Ascending aorta (tissue), 2 donors: ENCODE data around the gene GAS2L2. TPM values are rescaled to one million over a fixed set of nuclear protein-coding genes. Genes with fewer than 3 reads are reported as not detected.
A peak's percentile ranks its signal among the peaks of the same experiment; 100 is the strongest.

ENCODE experiments used
- DNase-seq, 2 donors: peaks; one replicate each; pipeline ENCODE4 v3.0.0-alpha.2; 2019; ENCODE audit warnings: low spot score in 2 of 2
- H3K27ac ChIP-seq, 2 donors: fragments of 200-600 bp; sonication (generic); one replicate each; pipeline ENCODE4 v1.5.1; 2016 to 2017; ENCODE audit warnings: mild to moderate bottlenecking in 1 of 2
- H3K27me3 ChIP-seq: fragments of 200-600 bp; sonication (generic); one replicate; pipeline ENCODE4 v1.5.1; 2017
- H3K36me3 ChIP-seq, 2 donors: fragments of 200-600 bp; sonication (generic); one replicate each; pipeline ENCODE4 v1.5.1; 2016
- H3K4me1 ChIP-seq, 2 donors: fragments of 200-600 bp; sonication (generic); one replicate each; pipeline ENCODE4 v1.5.1; 2016 to 2017; ENCODE audit warnings: mild to moderate bottlenecking in 1 of 2
- H3K4me3 ChIP-seq, 2 donors: fragments of 200-600 bp; sonication (generic); one replicate each; pipeline ENCODE4 v1.5.1; 2016 to 2017; ENCODE audit warnings: mild to moderate bottlenecking in 1 of 2
- H3K9me3 ChIP-seq, 2 donors: fragments of 200-600 bp; sonication (generic); one replicate each; pipeline ENCODE4 v1.5.1; 2016
- intact Hi-C: fragments of 100-400 bp; cut with DNase I; formaldehyde crosslinking; loops from one replicate; pipeline ENCODE4 v1.15.1; 2023
- total RNA-seq: library from RNA; depleted of rRNA; stranded (reverse); fragments of >200 nt; gene quantifications from one replicate; pipeline ENCODE4 v1.1.0, GENCODE V29; 2016
- TF ChIP-seq, protein P1 (sequence below), 3 experiments: fragments of 200-600 bp in 2 of 3; fragments of 450-650 bp in 1 of 3; sonication (generic) in 2 of 3; IDR thresholded peaks; one replicate each; pipeline ENCODE4 v1.5.1; 2016 to 2019; ENCODE audit warnings: antibody characterized with exemption in 3 of 3, mild to moderate bottlenecking in 1 of 3, moderate library complexity in 1 of 3

The GAS2L2 gene
- total RNA-seq, 1 donor from 2014 or later = not detected

DNA sequence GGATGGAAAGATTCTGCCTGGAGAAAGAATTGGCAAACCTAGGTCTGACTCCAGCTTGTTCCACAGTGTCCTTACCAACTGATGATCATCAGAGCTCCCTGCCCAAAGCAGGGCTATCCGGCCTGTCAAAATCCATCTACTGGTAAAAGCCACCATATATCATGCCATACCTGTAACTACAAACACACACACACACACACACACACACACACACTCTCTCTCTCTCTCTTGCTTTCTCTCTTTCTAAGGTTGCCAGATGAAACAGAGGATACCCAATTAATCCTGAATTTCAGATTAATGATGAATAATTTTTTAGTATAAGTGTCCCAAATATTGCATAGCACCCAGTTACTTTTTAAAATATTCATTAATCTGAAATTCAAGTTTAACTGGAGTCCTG is 43.9 kb upstream of the GAS2L2 start:
- no peak overlapping the region for H3K4me3 ChIP-seq
- peaks cover 4 to 14% of the 10 kb centered on the region in 2 donors for H3K4me1 ChIP-seq
- TF ChIP-seq, protein P1, sequence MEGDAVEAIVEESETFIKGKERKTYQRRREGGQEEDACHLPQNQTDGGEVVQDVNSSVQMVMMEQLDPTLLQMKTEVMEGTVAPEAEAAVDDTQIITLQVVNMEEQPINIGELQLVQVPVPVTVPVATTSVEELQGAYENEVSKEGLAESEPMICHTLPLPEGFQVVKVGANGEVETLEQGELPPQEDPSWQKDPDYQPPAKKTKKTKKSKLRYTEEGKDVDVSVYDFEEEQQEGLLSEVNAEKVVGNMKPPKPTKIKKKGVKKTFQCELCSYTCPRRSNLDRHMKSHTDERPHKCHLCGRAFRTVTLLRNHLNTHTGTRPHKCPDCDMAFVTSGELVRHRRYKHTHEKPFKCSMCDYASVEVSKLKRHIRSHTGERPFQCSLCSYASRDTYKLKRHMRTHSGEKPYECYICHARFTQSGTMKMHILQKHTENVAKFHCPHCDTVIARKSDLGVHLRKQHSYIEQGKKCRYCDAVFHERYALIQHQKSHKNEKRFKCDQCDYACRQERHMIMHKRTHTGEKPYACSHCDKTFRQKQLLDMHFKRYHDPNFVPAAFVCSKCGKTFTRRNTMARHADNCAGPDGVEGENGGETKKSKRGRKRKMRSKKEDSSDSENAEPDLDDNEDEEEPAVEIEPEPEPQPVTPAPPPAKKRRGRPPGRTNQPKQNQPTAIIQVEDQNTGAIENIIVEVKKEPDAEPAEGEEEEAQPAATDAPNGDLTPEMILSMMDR (IDR thresholded peaks at IDR 0.05) = no peak
- H3K27ac ChIP-seq = no peak overlapping the region
- no peak for DNase-seq
- intact Hi-C loops = no loop called here
- no peaks in the 10 kb centered on the region for H3K36me3 ChIP-seq
- no peaks in the 10 kb centered on the region for H3K27me3 ChIP-seq
- H3K9me3 ChIP-seq = no peaks in the 10 kb centered on the region

DNA sequence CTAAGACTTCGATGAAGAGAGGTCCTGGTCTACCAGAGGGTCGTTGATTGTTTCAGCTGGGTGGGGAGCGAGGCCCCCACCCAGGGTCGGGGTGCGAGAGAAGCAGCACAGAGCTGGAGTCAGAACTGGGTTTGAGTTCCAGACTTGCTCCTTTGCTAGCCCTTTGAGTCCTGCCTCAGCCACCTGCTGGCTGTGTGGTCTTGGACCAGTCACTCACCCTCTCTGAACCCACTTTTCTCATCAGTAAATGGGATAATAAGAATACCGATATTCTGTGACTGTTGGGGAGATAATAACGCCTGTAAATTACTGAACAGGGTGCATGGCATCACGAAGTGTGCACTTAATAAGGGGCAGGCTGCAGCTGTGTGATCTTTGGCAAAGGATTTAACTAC is 42.8 kb upstream of the GAS2L2 start:
- no peak for DNase-seq
- Histone ChIP-seq H3K4me1 (peaks cover 0 to 4% of the 10 kb centered on the region in 2 donors), H3K27me3 (no peaks in the 10 kb centered on the region), H3K9me3 (no peaks in the 10 kb centered on the region), H3K4me3 (peak overlapping the region; percentile 54 to 67), H3K27ac (no peak overlapping the region), H3K36me3 (no peaks in the 10 kb centered on the region)
- intact Hi-C loops = no loop called here
- TF ChIP-seq, protein P1 (IDR thresholded peaks at IDR 0.05) = no peak

DNA sequence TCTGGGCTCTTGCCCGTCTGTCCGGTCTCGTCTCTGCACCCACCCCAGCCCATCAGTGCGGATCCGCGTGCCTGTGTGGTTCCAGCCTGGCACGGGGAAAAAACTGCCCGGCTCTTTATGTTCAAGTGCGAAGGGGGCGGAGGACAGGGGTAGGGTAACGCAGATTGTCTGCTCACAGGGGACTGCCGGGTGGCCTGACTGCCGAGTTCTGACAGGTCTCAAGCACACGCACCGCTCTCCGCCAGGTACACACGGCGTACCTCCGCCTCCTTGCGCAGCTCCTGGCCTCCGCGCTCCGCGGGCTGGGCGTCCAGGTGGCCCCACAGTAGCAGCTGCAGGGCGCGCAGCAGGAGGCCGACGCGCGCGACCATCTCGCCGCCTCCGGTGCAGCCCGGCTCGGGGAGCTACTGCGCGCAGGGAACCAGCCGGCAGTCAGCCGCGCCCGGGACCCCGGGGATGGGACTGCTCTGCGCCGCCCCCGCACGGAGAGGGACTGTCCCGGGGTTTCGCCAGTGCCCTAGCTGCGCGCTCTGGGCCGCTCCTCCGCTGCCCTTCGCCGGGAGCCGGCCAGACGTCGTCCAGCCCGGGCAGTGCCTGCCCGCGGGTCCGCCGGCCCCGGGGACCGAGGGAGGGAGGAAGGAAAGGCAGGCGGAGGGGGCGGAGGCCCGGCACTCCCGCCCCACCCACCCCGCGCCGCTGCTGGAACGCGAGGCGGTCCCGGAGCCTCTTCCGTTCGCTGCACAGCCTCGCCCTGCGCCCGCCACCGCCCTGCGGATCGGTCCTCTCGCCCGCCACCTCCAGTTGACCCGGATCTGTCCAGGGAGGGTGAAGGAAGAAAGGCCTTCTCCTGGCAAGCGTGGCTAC is 42.2 kb upstream of the GAS2L2 start, which contains the start of gene MMP28:
TSS of gene MMP28 (minus strand) at position 635 of the 864 bp plus-strand sequence. CDS start at position 371, 264 bp downstream.
- no peaks in the 10 kb centered on the region for H3K36me3 ChIP-seq
- H3K4me1 ChIP-seq = peaks cover 0 to 3% of the 10 kb centered on the region in 2 donors
- intact Hi-C loops = no loop called here
- H3K9me3 ChIP-seq = no peaks in the 10 kb centered on the region
- no peaks in the 10 kb centered on the region for H3K27me3 ChIP-seq
- TF ChIP-seq, protein P1 (IDR thresholded peaks at IDR 0.05) = no peak
- DNase-seq = peak in 1 of 2 donors; percentile 68
- peak within 1 kb of the TSS; percentile 54 to 67 for H3K4me3 ChIP-seq
- H3K27ac ChIP-seq = peak within 1 kb of the TSS in 1 of 2 donors; percentile 13

DNA sequence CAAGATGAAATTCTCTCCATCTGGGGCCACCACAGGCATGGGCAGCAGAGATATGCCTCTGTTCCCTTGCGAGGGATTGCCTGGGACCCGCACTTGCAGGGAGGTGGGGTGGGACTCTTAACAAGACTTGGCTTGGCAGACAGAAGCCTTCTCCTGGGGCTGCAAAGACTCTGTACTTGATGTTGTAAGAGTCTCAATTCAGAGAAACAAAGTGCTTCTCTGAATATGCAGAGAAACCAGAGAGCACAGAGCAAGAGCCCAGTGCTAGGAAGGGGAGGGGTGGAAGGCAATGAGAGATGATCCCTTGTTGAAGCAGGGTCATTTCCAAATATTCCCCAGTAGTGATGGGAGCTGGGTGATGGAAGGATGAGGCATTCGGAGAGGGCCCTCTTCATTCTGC is 40.2 kb upstream of the GAS2L2 start:
- peaks cover 0 to 8% of the 10 kb centered on the region in 2 donors for H3K4me1 ChIP-seq
- H3K27me3 ChIP-seq = no peaks in the 10 kb centered on the region
- intact Hi-C loops = no loop called here
- TF ChIP-seq, protein P1 (IDR thresholded peaks at IDR 0.05) = no peak
- H3K36me3 ChIP-seq = no peaks in the 10 kb centered on the region
- no peaks in the 10 kb centered on the region for H3K9me3 ChIP-seq
- H3K27ac ChIP-seq = no peak overlapping the region
- DNase-seq = no peak
- H3K4me3 ChIP-seq = no peak overlapping the region

DNA sequence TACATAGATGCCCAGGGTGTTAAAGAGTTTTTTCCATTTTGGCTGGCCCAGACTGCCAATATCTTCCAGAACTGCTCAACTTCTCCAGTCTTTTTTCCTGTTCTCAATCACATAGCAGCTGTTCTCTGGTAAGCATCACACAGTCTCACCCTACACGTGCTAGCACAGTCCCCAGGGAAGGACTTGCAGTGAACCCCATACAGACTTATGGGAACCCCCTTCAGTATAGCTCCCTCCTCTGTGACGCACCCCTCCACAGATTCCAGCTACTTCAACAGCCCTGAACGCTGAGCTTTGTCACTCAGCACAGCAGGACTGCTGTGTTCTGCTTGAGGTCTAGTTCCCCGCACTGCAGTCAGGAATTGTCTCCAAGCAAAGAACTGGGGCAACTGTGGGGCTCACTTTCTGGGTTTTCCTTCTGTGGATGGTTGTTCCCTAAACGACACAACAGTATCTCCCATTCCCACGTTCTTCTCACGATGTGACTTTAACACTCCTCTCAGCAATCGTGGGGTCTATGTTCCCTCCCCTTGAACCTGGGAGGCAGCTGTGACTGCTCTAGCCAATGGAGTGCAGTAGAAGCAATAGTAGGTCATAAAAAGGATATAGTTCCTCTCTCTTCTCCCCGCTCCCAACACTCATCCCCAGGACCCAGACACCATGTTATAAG is 38.8 kb upstream of the GAS2L2 start:
- TF ChIP-seq, protein P1 (IDR thresholded peaks at IDR 0.05) = no peak
- Histone ChIP-seq H3K9me3 (no peaks in the 10 kb centered on the region), H3K36me3 (no peaks in the 10 kb centered on the region), H3K27me3 (no peaks in the 10 kb centered on the region), H3K4me1 (peaks cover 0 to 8% of the 10 kb centered on the region in 2 donors), H3K27ac (no peak overlapping the region), H3K4me3 (no peak overlapping the region)
- intact Hi-C loops = no loop called here
- no peak for DNase-seq
